GM18870 (cell line): Measurements from ENCODE around the gene TOMM20.
"Not testable (repeated sequence)": the region's sequence is repeated elsewhere in the genome, so short reads cannot be mapped to it uniquely, and the experiment has no call there.

ENCODE experiments used
- ATAC-seq: cut with Tn5 transposase; IDR thresholded peaks from one replicate; pipeline ENCODE4 v1.9.1; 2021; ENCODE audit warnings: moderate library complexity; ENCODE audit not compliant: unreplicated experiment

The TOMM20 gene

DNA sequence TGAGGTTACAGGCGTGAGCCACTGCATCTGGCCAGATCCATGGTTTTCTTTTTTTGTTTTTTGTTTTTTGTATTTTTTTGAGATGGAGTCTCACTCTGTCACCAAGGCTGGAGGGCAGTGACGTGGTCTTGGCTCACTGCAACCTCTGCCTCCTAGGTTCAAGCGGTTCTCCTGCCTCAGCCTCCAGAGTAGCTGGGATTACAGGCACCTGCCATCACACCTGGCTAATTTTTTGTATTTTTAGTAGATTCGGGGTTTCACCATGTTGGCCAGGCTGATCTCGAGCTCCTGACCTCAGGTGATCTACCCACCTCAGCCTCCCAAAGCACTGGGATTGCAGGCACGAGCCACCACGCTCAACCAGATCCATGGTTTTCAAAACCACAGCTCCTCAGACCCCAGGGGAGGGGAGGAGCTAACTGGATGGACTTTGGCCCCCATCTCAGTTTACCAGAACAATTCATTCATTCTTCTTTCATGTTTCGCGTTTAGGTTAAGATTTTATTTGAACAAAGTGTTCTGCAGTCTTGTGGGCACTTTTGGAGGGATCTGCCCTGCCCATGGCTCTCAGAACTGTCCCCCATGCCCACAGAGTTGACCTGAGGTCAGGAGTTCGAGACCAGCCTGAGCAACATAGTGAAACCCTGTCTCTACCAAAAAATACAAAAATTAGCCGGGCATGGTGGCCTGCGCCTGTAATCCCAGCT, 43.1 kb downstream of the TOMM20 start:
- not testable (repeated sequence) for ATAC-seq

DNA sequence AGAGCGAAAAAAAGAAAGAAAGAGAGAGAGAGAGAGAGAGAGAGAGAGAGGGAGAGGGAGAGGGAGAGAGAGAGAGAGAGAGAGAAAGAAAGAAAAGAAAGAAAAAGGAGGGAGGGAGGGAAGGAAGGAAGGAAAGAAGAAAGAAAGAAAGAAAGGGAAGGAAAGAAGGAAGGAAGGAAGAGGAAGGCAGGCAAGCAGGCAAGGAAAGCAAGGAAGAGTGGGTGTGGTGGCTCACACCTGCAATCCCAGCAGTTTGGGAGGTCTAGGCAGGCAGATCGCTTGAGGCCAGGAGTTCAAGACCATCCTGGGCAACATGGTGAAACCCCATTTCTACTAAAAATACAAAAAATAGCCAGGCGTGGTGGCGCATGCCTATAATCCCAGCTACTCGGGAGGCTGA, 47.8 kb downstream of the TOMM20 start:
- ATAC-seq: not testable (repeated sequence)

- ATAC-seq: not testable (repeated sequence)
Measured at GRCh38 chr1:235080297-235080657, 48.4 kb downstream of the TOMM20 start.

DNA sequence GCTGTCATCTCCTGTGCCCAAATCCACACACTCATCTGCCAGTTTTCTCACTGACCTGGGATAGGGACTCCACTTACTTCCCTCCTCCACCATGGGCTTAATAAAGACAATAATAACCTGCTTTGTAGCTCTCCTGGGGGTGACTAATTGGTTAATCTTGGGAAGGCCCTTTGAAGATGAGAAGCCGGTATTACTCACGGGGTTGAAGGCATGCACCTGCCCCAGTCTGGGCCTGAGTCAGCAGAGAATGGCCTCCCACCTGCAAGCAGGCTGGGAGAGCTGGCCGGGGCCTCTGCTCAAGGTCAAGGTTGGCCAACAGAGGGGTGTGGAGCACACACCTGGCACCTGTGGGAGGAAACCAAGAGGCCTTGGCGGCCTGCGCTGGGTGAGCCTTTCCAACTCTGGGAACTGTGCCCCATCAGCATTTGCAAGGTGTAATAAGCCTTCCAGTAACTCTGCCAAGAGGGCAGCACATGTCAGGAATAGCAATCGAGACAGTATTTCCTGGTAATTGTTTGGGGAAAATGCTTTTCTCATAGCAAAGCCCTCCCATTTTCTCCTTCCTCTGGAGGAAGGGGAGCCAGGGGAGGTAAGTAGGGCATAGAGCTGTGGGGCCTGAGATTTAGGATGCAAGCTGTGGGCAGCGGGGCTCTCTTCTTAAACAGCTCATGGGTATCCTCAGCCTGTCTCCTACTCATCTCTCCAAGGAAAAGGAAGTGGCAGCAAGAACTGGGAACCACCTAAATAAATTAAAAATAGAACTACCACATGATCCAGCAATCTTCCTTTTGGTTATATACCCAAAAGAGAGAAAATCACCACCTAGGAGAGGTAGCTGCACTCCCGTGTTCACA, 49.0 kb downstream of the TOMM20 start:
- ATAC-seq: no peak

- ATAC-seq: no peak
Measured at GRCh38 chr1:235078480-235079381, 49.9 kb downstream of the TOMM20 start.

DNA sequence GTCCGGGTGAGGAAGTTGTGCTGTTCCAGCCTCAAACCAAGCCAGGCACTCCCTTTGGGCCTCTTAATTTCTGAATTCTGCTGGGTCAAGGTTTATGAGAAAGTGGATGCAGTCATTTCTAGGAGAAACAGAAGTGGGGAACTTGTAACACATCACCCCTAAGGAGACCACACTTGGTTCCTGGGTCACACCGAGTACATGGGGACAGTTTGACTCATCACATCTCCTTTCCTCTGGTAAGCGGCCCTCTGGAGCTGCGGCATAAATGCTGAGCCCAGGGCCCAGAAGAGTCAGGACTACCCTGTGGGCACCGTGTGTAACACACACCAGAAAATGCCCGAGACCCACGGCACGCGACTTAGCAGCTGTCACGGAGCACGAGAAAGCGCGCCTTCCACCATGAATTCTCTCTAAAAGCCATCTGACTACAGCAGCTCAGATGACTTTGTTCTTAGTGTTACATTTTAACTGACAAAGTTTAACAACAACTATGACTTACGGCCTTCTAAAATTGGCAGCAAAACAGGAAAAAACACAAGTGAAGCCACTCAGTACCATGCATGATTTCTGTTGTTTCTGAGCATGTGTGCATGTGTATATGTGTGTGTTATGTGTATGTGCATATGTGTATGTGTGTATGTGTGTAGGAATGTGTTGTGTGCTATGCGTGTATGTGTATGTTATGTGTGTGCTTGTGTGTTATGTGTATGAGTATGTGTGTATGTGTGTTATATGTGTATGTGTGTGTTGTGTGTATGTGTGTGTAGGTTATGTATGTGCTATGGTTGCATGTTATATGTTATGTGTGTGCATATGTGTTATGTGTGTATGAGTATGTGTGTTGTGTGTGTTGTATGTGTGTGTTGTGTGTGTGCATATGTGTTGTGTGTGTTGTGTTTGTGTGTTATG, 50.8 kb downstream of the TOMM20 start:
- ATAC-seq: peak; percentile 39

DNA sequence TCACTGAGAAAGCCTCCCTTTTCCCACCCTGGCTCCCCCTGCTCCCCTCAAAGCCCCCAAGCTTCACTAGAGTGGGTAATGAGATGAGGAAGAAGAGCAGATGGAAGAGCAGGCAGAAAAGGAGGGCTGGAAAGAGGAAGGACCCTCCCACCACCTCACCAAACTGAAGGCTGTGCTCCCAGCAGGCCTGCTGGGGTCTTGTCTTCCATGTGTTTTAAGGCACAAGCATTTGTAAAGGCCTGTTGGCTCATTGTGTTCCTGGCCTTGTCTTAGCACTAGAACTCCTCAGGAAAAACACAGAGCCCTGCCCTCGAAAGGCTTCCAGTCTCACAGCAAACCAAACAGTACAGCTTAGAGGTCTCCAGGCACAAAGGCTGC, 51.5 kb downstream of the TOMM20 start:
- no peak for ATAC-seq

DNA sequence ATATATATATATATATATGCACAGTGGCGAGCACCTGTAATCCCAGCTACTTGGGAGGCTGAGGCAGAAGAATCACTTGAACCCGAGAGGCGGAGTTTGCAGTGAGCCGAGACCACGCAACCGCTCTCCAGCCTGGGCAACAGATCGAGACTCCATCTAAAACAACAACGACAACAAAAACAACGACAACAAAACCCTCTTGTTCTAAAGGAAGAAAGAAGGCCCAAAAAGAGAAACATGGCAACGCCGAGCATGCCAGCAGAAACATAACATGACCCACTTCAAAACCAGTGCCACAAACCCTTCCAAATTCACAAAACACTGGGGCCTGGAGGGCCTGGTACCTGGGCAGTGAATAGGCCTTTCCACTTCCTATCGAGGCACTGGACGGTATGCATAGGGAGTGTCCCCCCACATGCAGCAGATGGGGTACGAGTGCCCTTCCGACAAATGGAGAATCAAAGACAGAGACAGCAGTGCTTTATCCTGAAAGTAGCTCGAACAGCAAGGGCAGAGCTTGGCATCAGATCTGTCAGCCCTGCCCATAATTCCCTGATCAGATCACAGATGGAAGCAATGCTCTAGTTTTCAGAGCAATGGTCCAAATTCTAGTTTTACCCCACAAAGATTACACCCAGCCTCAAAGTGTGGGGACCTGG, 52.0 kb downstream of the TOMM20 start:
- ATAC-seq: no peak

GRCh38 chr1:235075777-235076308, 52.8 kb downstream of the TOMM20 start:
- no peak for ATAC-seq

DNA sequence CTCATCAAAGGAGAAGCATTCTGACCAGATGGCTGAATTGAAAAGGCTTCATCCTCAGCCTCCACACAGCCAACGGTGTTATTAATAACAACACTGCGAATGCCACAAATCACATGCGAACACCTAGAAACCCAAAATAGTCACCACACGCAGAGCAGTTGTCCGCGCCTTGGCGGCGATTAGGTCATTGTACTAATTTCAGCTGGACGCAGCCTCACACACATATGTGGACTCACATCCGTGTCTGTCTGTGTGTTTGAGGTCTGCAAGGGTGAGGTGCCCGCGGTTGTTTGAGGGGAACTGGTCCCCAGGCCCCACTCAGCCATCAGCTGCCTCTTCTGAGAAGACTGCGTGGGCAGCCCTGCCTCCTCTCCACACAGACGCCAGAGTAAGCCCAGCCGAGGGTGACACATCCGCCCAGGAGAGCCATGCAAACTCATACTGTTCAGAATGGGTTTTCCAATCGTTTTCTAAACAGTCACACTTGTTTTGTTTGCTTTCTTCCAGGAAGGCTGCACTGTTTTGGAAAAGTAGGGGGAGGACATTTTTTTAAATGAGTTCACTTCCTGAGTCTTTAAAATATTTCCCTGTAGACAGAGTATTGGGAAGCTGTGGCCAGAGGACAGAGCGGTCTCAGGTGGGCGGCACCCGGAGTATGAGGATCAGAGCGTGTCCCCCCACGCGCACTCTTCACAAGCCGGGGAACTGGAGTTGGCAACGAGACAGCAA, 53.4 kb downstream of the TOMM20 start:
- ATAC-seq: peak; percentile 52

- peak; percentile 34 for ATAC-seq
Measured at GRCh38 chr1:235074523-235075047, 54.1 kb downstream of the TOMM20 start.

DNA sequence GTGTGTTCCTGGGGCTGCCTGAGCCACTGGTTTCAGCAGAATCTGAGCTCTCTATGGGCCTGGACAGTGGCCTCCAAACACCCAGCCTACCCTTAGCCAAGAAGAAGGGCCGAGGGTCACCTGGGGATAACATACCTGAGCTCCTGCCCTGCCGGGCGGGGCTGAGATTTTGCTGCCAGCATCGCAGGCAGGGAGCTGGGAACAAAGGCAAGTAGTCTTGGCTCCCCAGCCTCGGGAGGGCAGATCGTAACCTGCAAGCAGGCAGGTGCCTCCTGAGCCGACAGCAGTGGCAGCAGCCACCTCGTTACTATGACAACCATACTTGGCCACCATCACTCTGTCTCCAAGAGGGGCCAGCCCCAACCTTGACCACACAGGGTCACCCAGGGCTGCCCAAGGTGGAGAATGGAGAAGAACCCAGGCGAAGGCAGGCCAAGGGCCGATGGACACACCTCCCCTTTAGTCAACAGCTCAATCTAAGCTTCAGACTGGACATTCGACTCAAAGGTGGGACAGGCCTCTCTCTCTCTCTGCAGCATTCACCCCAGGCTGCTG, 54.6 kb downstream of the TOMM20 start:
- no peak for ATAC-seq

GRCh38 chr1:235073331-235073967, 55.2 kb downstream of the TOMM20 start:
- ATAC-seq: no peak

GRCh38 chr1:235072577-235072976, 56.1 kb downstream of the TOMM20 start:
- not testable (repeated sequence) for ATAC-seq

- no peak for ATAC-seq
Measured at GRCh38 chr1:235072096-235072495, 56.5 kb downstream of the TOMM20 start.

DNA sequence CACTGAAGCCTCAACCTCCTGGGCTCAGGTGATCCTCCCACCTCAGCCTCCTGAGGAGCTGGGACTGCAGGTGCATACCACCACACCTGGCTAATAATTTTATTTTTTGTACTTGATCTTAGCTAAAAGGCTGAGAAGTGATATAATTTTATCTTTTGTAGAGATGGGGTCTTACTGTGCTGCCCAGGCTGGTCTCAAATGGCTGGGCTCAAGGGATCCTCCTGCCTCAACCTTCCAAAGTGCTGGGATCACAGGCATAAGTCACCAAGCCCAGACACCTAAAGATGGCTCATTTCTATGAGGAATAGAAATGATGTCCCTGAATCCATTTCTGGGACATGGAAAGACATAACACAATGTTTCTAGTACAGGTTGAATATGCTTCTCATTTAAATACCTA, 57.8 kb downstream of the TOMM20 start:
- ATAC-seq: no peak

DNA sequence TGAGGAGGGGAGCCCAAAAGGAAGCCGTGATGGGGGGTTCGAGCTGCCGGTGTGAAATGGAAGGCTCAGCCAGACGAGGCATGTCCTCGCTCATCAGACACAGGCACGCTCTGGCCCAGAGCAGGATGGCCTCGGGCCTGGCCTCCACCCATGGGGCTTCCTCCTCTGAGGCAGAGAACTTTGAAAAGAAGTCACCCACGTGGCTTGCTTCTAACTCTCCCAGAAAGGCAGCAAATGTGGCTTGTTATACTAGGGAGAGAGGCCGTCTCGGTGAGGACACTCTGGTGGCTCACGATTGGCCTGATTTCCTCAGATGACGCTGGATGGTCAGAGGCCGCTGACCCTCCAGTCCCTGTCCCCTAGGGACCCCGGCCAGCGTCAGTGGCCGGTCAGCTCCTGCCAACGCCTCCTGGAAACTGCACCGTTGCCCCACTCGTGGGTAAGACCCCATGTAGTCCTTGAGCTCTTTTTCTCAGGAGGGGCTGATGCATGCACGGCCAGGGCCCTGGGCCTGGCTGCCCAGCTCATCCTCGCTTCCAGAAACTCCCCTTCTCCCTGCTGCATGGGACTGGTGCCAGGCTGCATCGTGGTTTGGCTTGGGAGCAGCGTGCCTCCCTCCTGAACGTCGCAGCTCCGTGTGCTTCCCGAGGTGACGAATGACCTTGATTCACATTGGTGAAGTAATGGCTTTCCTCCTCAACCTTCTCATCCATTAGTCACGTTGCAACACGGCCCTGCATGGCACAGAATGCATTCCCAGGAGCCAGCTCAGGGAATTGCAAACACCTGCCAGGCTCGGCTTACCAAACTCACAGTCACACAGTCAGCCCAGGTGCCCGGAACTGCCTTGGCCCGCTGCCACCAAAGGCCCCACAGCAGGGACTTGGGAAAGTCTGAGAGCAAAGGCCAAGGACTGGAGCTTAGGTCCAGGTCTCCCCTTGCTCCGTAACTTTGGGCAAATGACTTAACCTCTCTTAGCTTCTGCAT, 58.8 kb downstream of the TOMM20 start:
- no peak for ATAC-seq
